Spleen (tissue), 7 donors: ENCODE results near the gene NPHP4.

Experiments used
- POLR2AphosphoS5 ChIP-seq, 3 donors: sonication (generic); formaldehyde crosslinking; IDR thresholded peaks; one replicate each; pipeline ENCODE4 v1.5.1; 2017; ENCODE audit warnings: antibody characterized with exemption in 3 of 3
- TF ChIP-seq, protein P1 (sequence below), 11 experiments: fragments of 200-600 bp in 7 of 11; fragments of 450-650 bp in 4 of 11; sonication (generic) in 4 of 11; IDR thresholded peaks in 8 of 11; conservative IDR thresholded peaks in 3 of 11; 1 replicate in 7 of 11; 2 replicates in 4 of 11; pipeline versions ENCODE4 v1.4.0 to v1.8.0; 2016 to 2021; ENCODE audit warnings: antibody characterized with exemption in 11 of 11, inconsistent platforms in 4 of 11, mild to moderate bottlenecking in 1 of 11
- donor health status: DM: no; HTN: no; CAD: no; lungs with moderate emphysema.
- donor health status: DM: no; HTN: no; CAD: no.
- donor health status: DM: no; HTN: no; CAD: no.

GRCh38 chr1:5857508-5858090 lies 134.6 kb downstream of the NPHP4 start:
- TF ChIP-seq, protein P1, sequence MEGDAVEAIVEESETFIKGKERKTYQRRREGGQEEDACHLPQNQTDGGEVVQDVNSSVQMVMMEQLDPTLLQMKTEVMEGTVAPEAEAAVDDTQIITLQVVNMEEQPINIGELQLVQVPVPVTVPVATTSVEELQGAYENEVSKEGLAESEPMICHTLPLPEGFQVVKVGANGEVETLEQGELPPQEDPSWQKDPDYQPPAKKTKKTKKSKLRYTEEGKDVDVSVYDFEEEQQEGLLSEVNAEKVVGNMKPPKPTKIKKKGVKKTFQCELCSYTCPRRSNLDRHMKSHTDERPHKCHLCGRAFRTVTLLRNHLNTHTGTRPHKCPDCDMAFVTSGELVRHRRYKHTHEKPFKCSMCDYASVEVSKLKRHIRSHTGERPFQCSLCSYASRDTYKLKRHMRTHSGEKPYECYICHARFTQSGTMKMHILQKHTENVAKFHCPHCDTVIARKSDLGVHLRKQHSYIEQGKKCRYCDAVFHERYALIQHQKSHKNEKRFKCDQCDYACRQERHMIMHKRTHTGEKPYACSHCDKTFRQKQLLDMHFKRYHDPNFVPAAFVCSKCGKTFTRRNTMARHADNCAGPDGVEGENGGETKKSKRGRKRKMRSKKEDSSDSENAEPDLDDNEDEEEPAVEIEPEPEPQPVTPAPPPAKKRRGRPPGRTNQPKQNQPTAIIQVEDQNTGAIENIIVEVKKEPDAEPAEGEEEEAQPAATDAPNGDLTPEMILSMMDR (IDR thresholded peaks at IDR 0.05 in 8 of 11, conservative IDR thresholded peaks at IDR 0.05 in 3 of 11): no peak
- no peak for TF ChIP-seq POLR2AphosphoS5 (IDR thresholded peaks at IDR 0.05)
